ENCODE data around the gene ELOVL5.

- TF ChIP-seq, protein P1, sequence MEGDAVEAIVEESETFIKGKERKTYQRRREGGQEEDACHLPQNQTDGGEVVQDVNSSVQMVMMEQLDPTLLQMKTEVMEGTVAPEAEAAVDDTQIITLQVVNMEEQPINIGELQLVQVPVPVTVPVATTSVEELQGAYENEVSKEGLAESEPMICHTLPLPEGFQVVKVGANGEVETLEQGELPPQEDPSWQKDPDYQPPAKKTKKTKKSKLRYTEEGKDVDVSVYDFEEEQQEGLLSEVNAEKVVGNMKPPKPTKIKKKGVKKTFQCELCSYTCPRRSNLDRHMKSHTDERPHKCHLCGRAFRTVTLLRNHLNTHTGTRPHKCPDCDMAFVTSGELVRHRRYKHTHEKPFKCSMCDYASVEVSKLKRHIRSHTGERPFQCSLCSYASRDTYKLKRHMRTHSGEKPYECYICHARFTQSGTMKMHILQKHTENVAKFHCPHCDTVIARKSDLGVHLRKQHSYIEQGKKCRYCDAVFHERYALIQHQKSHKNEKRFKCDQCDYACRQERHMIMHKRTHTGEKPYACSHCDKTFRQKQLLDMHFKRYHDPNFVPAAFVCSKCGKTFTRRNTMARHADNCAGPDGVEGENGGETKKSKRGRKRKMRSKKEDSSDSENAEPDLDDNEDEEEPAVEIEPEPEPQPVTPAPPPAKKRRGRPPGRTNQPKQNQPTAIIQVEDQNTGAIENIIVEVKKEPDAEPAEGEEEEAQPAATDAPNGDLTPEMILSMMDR (IDR thresholded peaks at IDR 0.05; ENCODE audit: low read length): no peak
- no peak for TF ChIP-seq EZH2 (IDR thresholded peaks at IDR 0.05; ENCODE audit: borderline replicate concordance, low read length)
Observed at GRCh38 chr6:53263917-53264316, 84.8 kb downstream of the ELOVL5 start.

All from OCI-LY1 (cell line).